Left cardiac atrium (tissue), 4 donors: ENCODE results near the gene EIF3K. TPM values are rescaled to one million over a fixed set of nuclear protein-coding genes. Genes with fewer than 3 reads are reported as not detected.
A peak's percentile ranks its signal among the peaks of the same experiment; 100 is the strongest.

Source experiments
- ATAC-seq, 2 donors: fragments of 200-7000 bp; cut with Tn5 transposase; one replicate each; pipeline ENCODE4 v1.9.1; 2020; ENCODE audit warnings: mild to moderate bottlenecking in 2 of 2, moderate library complexity in 2 of 2
- DNase-seq: peaks from one replicate; pipeline ENCODE4 v3.0.0-alpha.2; 2020
- intact Hi-C, 2 donors: fragments of 100-400 bp; cut with DNase I; formaldehyde crosslinking; loops; one replicate each; pipeline versions ENCODE4 v1.14.1 to v1.15.1; 2022 to 2023
- total RNA-seq, 2 donors: library from RNA; stranded (reverse); fragmentation: NEBNext Ultra II Directional; extraction: Animal tissue kit (Norgen Biotek cat#: 25700); gene quantifications; one replicate each; pipeline ENCODE4 v1.2.1, GENCODE V29; 2021
- donor health status: DM: no; HTN: yes; CAD: no.
- donor health status: DM: no; HTN: yes; CAD: no; lungs with severe emphysema.
- donor health status: DM: yes; HTN: yes; CAD: no.
- donor health status: Dilated cardiomyopathy.

Gene EIF3K
- total RNA-seq, 2 donors from 2014 or later = 515 to 563 TPM

DNA sequence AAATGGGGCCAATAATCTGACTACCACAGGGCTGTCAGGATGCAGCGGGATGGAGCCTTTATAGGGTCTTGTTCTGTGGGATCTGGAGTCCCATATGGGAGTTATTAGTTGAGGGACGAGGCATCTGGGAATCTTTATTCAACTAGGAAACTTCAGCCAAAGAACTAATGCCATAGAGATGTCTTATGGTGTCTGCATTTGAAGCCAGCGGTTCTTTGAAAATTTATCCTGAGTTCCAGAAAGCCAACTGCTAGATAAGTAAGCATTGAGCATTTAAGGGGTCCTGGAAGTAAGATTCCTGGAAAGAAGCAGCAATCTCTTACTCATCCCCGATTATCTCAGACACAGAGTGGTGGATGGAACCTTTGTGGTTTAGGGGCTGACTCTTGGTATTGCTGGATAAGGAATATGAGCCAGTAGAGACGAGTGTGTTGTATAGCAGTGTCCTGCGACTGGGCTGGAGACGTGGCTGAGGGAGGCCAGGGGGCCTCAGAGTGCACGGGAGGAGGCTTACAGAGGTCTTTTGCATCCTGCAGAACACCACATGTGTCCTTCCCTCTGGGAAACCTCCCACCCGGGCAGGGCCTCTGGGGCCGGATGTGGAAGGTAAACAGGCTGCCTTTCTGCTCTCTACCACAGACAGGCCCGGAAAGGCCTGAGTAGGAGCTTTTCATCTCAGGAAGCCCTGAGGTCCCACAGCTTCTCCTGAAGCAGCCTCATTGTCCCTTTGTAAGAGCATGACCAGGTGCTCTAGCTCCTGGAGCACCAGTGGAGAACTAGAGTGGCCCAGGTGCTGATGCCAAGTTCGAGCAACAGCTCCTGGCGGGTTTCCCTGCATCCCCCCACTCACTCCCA, 57.3 kb downstream of the EIF3K start:
- intact Hi-C loops = no loop called here
- ATAC-seq = peak; percentile 7 to 16
- DNase-seq = peak; percentile 52

DNA sequence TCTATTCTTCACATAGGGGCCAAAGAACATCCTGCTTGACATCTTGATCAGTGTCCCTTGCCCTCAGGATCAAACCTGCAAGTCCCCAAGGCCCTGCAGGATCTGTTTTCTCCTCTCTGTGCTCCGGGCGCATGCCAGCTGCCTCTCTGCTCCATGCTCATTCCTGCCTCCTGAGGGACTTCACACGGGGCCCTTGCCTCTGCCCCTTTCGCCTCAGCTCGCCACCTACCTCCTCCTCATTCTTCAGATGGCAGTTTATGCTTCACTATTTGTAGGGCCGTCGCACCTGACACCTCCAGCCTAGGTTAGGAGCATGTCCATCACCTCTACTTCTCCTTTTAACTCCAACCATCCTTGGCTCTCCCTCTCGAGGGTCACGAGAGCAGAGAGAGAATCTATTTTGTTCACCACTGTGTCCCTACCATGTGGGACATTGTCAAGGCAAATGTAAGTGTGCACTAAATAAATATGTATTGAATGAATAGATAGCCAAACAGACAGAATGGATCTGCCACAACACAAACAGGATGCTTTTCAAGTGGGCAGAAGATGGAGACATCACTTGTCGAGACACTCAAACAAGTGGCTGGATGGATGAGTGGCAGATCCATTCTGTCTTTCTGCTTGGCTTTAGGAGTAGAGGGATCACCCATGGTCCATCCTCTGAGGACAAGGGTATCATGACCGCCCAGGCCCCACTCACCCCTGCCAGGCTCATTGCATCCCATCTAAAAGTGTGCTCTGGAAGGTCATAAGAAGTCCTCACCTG, 58.1 kb downstream of the EIF3K start:
- ATAC-seq (no peak), DNase-seq (peak; percentile 13)

DNA sequence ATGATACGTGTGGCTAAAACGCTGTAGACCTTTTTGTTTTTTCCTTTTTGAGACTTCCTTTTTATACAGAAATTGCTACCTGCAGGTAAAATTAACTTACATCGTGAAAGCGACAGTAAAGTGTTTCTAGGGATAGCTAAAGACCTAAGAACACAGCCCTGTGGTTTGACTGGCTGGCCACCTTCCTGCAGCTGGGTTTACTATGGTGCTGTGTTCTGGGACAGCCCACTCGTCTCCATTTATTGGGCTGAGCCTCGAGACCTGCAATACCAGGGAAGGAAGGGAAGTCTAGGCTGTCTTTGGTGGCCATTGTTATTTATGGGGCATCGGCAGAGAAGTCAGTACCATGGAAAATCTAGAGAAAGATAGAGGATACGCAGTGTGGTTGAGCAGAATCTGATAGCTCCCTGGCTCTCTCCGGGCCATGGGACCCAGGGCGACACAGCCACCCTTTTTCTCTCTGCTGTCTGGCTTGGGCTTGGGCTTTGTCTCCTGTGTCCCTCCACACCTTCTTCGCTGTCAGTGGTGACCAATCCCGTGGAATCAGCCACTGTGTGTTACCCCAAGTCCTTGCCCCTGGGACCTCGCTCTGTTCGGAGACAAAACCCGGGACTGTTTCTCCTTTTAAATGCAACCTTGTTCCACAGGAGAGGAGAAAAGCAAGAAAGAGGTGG, 59.4 kb downstream of the EIF3K start:
- intact Hi-C loops = no loop called here
- ATAC-seq (no peak), DNase-seq (peak; percentile 7)

More for the DNA sequence above, 58.1 kb downstream of the EIF3K start:
- intact Hi-C loops = no loop called here

DNA sequence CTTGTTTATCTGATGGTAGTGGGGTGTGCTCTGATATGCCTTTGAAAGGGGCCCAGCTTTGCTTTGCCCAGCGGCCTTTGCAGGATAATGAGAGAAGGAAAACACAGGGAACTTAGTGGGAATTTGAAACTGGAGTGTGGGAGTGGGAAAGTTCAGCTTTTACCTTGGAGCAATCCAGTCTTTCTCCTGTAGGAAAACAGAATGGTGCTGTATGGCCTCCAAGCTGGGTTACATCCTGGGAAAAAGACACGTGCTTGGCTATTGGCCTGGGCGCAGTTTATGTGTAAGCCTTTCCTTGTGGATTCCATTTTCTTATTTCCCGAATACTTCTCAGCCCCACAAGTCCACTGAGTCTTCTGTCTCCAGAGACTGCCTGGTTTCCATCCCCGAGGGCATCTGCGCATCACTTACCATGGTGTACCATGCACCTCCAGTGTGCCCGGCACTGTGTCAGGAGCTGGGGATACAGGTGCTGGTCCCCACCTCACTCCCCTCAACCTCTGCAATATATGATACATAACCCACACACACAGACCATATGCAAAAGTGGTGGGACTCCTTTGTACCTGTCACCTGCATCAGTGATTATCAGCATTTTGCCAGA, 60.0 kb downstream of the EIF3K start:
- DNase-seq (no peak), ATAC-seq (no peak)
- intact Hi-C loops = no loop called here

DNA sequence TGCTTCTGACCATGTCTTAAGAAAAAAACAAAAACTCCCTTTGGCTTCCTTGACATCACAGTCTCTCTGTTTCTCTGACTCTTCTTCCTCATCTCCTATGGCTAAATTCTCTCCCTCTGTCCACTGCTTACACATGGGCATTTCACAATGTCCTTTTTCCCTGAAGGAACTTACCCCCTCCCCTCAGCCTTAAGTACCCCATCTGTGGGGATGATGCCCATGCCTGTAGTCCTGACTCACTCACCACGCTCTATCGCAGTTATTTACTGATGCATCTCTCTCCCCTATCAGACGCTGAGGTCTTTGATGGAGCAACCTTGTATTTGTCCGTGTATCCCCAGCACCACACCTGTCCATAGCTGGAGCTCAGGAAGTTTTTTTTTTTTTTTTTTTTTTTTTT, 60.9 kb downstream of the EIF3K start:
- ATAC-seq = no peak
- no peak for DNase-seq
- intact Hi-C loops = no loop called here

DNA sequence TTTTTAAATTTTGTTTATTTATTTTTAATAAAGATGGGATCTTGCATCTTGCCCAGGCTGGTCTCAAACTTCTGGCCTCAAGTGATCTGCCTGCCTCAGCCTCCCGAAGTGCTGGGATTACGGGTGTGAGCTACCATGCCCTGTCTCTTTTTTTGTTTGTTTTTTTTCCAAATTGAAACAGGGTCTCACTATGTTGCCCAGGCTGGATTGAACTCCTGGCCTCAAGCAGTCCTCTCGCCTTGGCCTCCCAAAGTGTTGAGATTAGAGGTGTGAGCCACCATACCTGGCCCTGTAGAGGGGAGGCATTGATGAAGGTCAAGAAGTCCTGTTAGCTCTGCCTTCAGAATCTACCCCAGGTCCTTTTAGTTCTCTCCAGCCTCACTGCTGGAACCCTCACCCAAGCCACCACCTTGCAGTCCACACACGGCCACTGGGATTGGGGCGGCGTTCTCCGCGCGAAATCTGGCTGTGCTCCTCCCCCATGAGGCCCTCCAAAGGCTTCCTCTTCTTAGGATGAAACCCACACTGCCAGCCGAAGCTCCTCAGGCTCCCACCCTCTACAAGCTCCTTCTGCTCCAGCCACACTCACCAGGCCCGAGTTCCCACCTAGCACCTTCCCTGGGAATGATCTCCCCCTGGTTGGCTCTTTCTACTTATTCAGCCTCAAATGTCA, 63.3 kb downstream of the EIF3K start:
- ATAC-seq (no peak), DNase-seq (no peak)
- intact Hi-C loops = no loop called here

DNA sequence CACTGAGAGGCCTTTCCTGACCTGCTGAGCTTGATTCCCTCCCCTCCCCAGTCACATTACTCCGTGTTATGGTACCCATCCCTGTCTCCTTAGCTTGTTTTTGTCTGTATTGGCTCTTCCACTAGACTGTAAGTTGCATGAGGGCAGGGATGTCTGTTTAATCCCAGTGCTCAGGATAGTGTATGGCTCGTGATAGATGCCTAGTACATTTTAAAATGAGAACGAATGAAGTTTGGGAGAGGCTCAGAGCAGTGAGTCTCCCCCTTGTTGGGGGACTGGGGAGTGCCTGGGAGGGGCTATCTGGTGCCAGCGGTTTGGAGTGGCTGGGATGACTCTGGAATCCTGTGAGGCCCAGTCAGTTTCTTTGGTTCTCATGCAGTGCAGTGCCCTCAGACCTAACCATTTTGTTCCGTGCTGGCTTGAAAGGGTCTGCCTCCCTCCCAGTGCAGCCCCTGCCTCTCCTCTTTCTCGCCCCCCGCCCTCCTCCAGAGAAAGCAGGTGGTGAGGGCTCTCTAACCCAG, 63.9 kb downstream of the EIF3K start:
- peak in 1 of 2 donors; percentile 2 for ATAC-seq
- intact Hi-C loops = no loop called here
- DNase-seq = no peak

DNA sequence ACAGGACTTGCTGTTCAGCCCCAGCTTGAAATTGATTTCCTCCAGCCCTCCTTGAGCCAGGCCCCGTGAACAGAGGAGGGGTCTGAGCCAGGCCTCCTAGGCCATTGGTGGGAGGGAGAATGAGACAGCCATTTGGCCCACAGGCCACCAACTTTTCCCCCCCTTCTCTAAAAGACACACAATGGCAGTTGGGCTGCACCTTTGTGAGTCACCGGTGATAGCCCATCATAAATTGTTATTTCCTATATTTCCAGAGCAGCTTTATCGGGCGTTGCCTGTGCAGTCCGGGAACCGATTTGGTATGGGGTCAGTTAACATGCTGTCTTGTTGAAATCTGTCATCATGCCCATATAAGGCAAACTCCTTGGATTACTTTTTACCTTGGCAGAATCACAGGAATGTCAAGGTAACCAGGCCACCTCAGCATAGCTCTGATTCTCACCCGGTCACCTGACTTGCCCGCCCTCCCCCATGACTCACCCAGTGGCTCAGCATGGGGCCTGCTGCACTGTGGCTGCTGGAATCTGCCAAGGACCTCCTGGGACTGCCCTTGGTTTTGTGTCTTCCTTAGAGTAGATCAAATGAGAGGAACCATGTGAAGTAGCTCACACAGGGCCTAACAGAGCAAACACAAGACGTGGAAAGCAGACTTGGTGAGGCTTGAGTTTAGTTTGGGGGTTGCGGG, 64.5 kb downstream of the EIF3K start:
- DNase-seq (peak; percentile 74), ATAC-seq (peak; percentile 66 to 83)
- intact Hi-C loops = no loop called here

DNA sequence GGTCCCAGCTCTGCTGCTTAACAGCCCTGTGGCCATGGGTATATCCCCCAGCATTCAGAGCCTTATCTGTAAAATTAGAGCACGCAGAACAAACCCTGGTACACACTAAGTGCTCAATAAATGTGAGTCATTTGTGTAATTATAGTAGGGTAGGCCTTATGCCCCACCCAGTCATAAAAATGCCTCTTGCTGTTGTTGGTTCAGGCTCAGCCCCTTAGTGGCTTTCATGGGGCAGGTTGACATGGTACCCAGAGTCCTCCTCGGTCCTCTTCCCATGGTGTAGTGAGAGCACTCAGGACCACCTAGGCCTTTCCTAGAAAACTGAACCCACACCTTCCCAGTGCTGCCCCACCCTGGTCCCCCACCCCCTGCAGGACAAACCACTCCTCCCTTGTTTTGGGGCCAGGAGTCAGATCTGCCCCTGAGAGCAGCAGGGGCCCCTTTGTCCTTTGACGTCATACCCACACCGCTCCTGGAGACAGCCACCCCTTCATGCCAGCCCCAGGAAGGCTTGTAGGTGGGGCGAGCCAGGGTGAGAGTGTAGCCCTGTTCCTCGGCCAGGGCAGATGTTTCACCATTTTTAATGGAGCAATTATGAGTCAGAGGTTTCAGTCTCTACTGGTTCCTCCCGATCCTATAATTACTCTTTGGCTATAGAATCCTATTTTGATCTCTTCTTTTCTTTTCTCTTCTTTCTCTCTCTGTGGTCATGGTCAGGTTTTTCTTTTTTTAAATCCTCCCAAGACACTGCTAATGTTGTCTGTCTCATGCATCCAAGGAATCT, 65.3 kb downstream of the EIF3K start:
- ATAC-seq = peak; percentile 60 to 86
- peak; percentile 80 for DNase-seq
- intact Hi-C loops = no loop called here

DNA sequence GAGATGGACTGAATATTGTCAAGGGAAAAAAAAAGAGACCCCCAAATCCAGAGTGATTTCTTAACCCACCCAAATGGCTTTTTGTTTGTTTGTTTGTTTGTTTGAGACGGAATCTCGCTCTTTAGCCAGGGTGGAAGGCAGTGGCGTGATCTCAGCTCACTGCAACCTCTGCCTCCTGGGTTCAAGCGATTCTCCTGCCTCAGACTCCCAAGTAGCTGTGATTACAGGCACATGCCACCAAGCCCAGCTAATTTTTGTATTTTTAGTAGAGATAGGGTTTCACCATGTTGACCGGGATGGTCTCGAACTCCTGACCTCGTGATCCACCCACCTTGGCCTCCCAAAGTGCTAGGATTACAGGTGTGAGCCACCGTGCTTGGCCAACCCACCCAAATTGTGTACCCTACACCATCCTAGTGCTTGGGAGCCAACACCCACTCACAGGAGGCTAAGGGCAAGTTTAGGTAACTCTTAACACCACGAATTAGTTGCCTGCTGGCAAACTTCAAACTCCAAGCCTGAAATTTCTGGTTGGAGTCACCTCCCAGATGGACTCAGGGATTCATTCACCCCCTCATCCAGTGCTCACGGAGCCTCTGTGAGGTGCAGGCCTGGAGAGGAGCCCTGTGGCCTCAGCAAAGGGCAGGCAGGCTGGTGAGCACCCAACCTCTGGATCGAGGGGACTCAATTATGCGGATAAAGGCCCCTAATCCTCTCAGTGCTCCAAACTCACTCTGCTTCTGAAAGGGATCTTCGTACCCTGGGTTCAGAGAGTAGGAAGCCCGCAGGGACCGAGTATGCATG, 66.1 kb downstream of the EIF3K start:
- intact Hi-C loops = no loop called here
- DNase-seq (no peak), ATAC-seq (no peak)

DNA sequence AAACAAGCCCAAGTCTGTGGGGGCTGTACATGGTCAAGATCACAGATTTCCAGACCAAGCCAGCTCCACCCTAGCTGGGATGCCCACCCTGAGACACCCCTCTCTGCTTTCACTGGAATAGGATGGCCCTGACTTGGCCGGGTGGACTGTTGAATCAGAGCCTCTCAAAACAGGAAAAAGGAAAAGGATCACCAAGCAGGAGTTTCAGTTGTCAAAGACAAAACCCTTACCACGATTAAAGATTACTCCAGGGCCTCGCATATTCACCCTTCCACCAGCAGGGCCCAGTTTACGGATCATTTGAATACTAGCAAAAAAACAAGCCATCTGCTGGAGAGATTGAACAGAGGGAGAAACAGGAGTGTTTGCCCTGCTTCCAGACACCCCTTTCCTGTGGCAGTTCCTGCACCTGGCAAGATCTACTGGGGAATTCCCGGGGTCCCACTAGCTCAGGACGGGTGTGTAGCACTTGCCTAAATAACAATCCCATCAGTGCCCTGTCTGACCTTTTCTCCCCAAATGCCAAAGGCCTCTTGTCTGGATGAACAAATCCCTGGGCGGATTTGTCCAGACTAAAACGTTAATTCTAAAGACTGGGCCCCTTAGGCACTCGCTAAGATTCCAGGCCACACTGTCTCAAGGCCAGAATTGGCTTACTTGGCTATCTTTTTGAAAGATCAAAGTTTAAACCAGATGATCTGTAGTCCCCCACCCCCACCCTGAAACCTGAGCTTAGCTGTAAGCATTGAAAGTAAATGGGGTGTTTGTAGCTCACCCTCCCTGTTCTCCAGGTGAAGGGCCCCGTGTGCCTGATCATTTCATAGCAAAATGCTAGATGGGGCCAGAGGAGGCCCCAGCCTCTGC, 66.9 kb downstream of the EIF3K start:
- DNase-seq = peak; percentile 44
- peak; percentile 9 to 28 for ATAC-seq
- intact Hi-C loops = no loop called here

DNA sequence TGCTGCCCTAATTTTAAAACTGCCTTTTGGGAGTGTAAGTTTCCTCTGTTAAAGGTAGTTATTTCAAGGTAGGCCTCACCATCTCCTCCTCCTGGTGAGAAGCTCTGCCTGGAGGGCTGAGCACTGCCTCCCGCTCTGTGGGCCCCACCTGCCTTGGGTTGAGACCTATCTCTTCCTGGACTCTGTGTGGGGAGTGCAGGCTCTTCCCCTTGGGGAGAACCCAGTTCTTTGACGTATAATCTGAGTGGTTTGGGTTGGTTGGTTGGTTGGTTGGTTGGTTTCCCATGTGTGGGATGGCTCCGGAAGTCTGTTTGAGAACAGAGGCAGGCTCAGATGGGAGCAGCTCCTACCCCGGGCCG, 67.5 kb downstream of the EIF3K start:
- intact Hi-C loops = no loop called here
- DNase-seq (no peak), ATAC-seq (peak in 1 of 2 donors; percentile 9)
